Lower leg skin (tissue), 4 donors: Measurements from ENCODE around the gene CCDC182. TPM values are rescaled to one million over a fixed set of nuclear protein-coding genes. Genes with fewer than 3 reads are reported as not detected.

Experiments used
- DNase-seq, 2 donors: peaks; one replicate each; pipeline ENCODE4 v3.0.0-alpha.2; 2019; ENCODE audit warnings: low spot score in 2 of 2
- H3K4me3 ChIP-seq: fragments of 200-600 bp; sonication (generic); 2 replicates; pipeline ENCODE4 v1.5.1; 2017; ENCODE audit warnings: mild to moderate bottlenecking, low read depth; ENCODE audit not compliant: poor library complexity, severe bottlenecking
- POLR2A ChIP-seq, 2 donors: fragments of 450-650 bp; IDR thresholded peaks; one replicate each; pipeline ENCODE4 v1.6.1; 2016 to 2017; ENCODE audit warnings: antibody characterized with exemption in 2 of 2, mild to moderate bottlenecking in 1 of 2, moderate library complexity in 1 of 2
- WGBS, 2 donors: methylation state at CpG; one replicate each; pipeline ENCODE4 v1.1.5; 2018; 5-methylcytosine and 5-hydroxymethylcytosine counted together
- intact Hi-C: fragments of 100-400 bp; cut with DNase I; formaldehyde crosslinking; loops from one replicate; pipeline ENCODE4 v1.15.0; 2023; ENCODE audit warnings: low total_unique reads
- total RNA-seq, 4 donors: library from RNA; depleted of rRNA; stranded (reverse); fragments of >200 nt; gene quantifications; one replicate each; pipeline ENCODE4 v1.1.0, GENCODE V29; 2016
- TF ChIP-seq, protein P1 (sequence below), 3 donors: fragments of 450-650 bp; IDR thresholded peaks; one replicate each; pipeline ENCODE4 v1.5.1; 2016; ENCODE audit warnings: antibody characterized with exemption in 3 of 3, mild to moderate bottlenecking in 3 of 3, moderate library complexity in 2 of 3

Gene CCDC182
- total RNA-seq, 4 donors from 2014 or later, result not detected

DNA sequence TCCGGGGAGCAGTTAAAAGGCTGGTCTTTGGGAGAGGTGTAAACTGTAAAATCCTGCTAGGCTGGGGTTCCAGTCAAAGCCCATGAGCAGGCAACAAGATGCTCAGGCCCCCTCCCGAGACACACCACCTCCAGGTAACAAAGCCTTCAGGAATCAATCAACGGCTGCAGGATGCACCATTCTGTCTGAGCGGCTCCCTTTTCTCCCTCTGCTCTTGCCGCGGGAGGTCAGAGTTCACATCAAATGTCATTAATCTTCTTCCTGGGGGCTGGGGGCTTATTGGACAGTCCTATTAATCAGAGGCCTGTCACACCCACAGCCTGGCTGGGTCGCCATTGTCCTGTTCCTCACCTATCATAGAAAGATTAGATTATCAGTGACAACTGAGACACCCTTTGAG, 11.9 kb upstream of the CCDC182 start:
- intact Hi-C loops, result loop anchor here (10.0 kb wide), 1 partner anchor 632 kb away; no protein-coding TSS in a partner anchor
- no peak overlapping the region for H3K4me3 ChIP-seq
- 67 to 71% methylated on average over 7 of the region's 7 CpGs for WGBS, 2 donors
- TF ChIP-seq, protein P1, sequence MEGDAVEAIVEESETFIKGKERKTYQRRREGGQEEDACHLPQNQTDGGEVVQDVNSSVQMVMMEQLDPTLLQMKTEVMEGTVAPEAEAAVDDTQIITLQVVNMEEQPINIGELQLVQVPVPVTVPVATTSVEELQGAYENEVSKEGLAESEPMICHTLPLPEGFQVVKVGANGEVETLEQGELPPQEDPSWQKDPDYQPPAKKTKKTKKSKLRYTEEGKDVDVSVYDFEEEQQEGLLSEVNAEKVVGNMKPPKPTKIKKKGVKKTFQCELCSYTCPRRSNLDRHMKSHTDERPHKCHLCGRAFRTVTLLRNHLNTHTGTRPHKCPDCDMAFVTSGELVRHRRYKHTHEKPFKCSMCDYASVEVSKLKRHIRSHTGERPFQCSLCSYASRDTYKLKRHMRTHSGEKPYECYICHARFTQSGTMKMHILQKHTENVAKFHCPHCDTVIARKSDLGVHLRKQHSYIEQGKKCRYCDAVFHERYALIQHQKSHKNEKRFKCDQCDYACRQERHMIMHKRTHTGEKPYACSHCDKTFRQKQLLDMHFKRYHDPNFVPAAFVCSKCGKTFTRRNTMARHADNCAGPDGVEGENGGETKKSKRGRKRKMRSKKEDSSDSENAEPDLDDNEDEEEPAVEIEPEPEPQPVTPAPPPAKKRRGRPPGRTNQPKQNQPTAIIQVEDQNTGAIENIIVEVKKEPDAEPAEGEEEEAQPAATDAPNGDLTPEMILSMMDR (IDR thresholded peaks at IDR 0.05), result no peak
- no peak for TF ChIP-seq POLR2A (IDR thresholded peaks at IDR 0.05)
- DNase-seq, result no peak

GRCh38 chr17:57755480-57756070, 10.5 kb upstream of the CCDC182 start:
- intact Hi-C loops, result loop anchor here (10.0 kb wide), 1 partner anchor 631 kb away; no protein-coding TSS in a partner anchor
- no peak for DNase-seq
- TF ChIP-seq, protein P1 (IDR thresholded peaks at IDR 0.05), result no peak
- no peak for TF ChIP-seq POLR2A (IDR thresholded peaks at IDR 0.05)
- H3K4me3 ChIP-seq, result no peak overlapping the region
- 83 to 85% methylated on average over 6 of the region's 6 CpGs for WGBS, 2 donors

- DNase-seq, result no peak
- WGBS, 2 donors, result 71 to 79% methylated on average over 8 of the region's 8 CpGs
- H3K4me3 ChIP-seq, result no peak overlapping the region
- intact Hi-C loops, result loop anchor here (10.0 kb wide), 1 partner anchor 627 kb away; no protein-coding TSS in a partner anchor
- TF ChIP-seq, protein P1 (IDR thresholded peaks at IDR 0.05), result no peak
- no peak for TF ChIP-seq POLR2A (IDR thresholded peaks at IDR 0.05)
Measured at GRCh38 chr17:57752031-57752905, 7.2 kb upstream of the CCDC182 start.

- intact Hi-C loops, result loop anchor here (10.0 kb wide), 1 partner anchor 627 kb away; no protein-coding TSS in a partner anchor
- TF ChIP-seq POLR2A (IDR thresholded peaks at IDR 0.05), result no peak
- TF ChIP-seq, protein P1 (IDR thresholded peaks at IDR 0.05), result no peak
- no peak overlapping the region for H3K4me3 ChIP-seq
- WGBS, 2 donors, result 90 to 92% methylated on average over 8 of the region's 8 CpGs
- no peak for DNase-seq
Measured at GRCh38 chr17:57751348-57751971, 6.4 kb upstream of the CCDC182 start.

DNA sequence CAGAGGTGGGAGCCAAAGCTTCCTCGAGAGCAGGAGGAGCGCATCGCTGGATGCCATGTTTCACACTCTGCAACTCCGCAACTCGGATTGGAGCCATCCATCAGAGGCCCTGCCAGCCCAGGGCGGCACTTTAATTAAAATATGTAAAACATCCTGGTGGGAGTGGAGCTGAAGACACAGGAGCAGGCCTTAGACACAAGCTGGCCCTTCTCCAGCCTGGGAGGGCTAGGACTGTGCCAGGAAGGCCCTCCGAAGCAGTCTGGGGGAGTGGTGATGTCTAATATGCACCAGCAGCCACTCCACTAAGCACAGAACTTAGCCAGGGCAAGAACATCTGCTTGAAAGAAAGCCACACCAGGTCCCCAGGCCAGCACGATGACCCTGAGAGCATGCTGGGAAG, 5.8 kb upstream of the CCDC182 start:
- DNase-seq, result no peak
- 63 to 73% methylated on average over 8 of the region's 8 CpGs for WGBS, 2 donors
- TF ChIP-seq, protein P1 (IDR thresholded peaks at IDR 0.05), result no peak
- no peak for TF ChIP-seq POLR2A (IDR thresholded peaks at IDR 0.05)
- no peak overlapping the region for H3K4me3 ChIP-seq
- intact Hi-C loops, result loop anchor here (10.0 kb wide), 1 partner anchor 626 kb away; no protein-coding TSS in a partner anchor
